AG04450 (cell line): Measurements from ENCODE around the gene DNAJB12. TPM values are rescaled to one million over a fixed set of nuclear protein-coding genes. Genes with fewer than 3 reads are reported as not detected.

Experiments used
- CTCF ChIA-PET: fragments of 300-600, 350-600 bp; formaldehyde crosslinking; extraction: SDS; loops from one replicate; lab custom pipeline; 2022; ENCODE audit warnings: antibody characterized with exemption, inconsistent platforms; lab: Charles Lee
- POLR2A ChIA-PET: fragments of 350-600 bp; formaldehyde crosslinking; extraction: SDS; loops from one replicate; lab custom pipeline; 2021; ENCODE audit warnings: antibody characterized with exemption, inconsistent platforms; lab: Yijun Ruan, JAX
- DNase-seq: peaks from one replicate; pipeline ENCODE4 v3.0.0-alpha.2; 2011; ENCODE audit warnings: low read depth, low spot score
- H3K27ac ChIP-seq: one replicate; pipeline ENCODE4 v1.5.1; 2012; ENCODE audit warnings: low read depth, low read length, control low read depth
- H3K27me3 ChIP-seq: one replicate; pipeline ENCODE4 v1.6.0; 2012; ENCODE audit warnings: low read length; ENCODE audit not compliant: control insufficient read depth, insufficient read depth
- H3K4me3 ChIP-seq: 2 replicates; pipeline ENCODE4 v1.5.1; 2011; ENCODE audit warnings: mild to moderate bottlenecking, low read depth, low read length, control low read depth
- H3K9me3 ChIP-seq: 2 replicates; pipeline ENCODE4 v1.5.1; 2012; ENCODE audit warnings: low read length; ENCODE audit not compliant: control insufficient read depth, insufficient read depth
- polyA plus RNA-seq: library from polyadenylated mRNA; depleted of rRNA; stranded (reverse); fragments of >200 nt; gene quantifications from 2 replicates; pipeline ENCODE4 v1.2.3, GENCODE V29; 2011
- TF ChIP-seq, protein P1 (sequence below): IDR thresholded peaks from 2 replicates; pipeline ENCODE4 v1.5.1; 2011; ENCODE audit warnings: low read depth, low read length, control low read depth, inconsistent platforms

DNAJB12 gene
- polyA plus RNA-seq, 1 experiment = 17.9 TPM

DNA sequence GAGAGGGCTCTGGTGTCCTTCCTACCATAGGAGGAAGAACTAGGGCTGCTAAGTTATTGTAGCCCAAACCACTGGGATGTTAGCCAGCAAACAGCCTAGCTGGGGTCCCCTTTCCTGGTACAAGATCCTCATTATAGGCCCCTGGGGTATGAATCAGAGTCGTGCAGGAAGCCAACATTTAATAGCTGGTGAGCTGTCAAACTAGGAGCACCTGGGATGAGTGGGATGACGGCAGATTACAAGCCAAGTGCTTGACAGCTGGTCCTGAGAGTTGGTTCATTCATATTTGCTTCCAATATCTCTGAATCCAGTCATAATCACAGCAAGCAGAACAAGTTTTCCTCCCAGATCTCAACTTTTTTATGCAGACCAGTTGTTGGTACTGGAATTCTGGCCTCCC is 25.1 kb upstream of the DNAJB12 start:
- ChIA-PET POLR2A (no interaction called here), CTCF (no interaction called here)
- TF ChIP-seq, protein P1, sequence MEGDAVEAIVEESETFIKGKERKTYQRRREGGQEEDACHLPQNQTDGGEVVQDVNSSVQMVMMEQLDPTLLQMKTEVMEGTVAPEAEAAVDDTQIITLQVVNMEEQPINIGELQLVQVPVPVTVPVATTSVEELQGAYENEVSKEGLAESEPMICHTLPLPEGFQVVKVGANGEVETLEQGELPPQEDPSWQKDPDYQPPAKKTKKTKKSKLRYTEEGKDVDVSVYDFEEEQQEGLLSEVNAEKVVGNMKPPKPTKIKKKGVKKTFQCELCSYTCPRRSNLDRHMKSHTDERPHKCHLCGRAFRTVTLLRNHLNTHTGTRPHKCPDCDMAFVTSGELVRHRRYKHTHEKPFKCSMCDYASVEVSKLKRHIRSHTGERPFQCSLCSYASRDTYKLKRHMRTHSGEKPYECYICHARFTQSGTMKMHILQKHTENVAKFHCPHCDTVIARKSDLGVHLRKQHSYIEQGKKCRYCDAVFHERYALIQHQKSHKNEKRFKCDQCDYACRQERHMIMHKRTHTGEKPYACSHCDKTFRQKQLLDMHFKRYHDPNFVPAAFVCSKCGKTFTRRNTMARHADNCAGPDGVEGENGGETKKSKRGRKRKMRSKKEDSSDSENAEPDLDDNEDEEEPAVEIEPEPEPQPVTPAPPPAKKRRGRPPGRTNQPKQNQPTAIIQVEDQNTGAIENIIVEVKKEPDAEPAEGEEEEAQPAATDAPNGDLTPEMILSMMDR = no peak
- Histone ChIP-seq H3K27ac (no peak overlapping the region), H3K9me3 (no peaks in the 10 kb centered on the region), H3K27me3 (no peaks in the 10 kb centered on the region), H3K4me3 (no peak overlapping the region)
- no peak for DNase-seq

DNA sequence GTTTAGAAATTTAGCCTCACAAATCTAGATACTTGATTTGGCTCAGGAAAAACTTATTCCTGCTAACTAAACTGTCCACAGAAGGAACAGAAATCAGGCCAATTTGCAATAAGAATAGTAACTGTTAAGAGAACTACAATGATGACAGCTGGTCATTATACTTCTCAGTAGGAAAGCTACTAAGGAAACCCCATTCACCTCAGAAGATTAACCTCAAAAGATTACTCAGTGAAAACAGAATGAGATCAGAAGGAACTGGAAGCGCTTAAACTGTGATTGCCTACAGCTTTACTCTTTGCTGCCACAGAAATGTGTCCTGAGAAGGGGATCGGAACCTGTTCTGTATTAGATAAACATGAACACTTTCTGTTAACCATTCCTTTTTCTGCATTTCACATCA is 24.3 kb upstream of the DNAJB12 start:
- TF ChIP-seq, protein P1 = no peak
- H3K27ac ChIP-seq = no peak overlapping the region
- no peak overlapping the region for H3K4me3 ChIP-seq
- H3K9me3 ChIP-seq = no peaks in the 10 kb centered on the region
- H3K27me3 ChIP-seq = no peaks in the 10 kb centered on the region
- no peak for DNase-seq
- POLR2A ChIA-PET = no interaction called here
- CTCF ChIA-PET = no interaction called here

DNA sequence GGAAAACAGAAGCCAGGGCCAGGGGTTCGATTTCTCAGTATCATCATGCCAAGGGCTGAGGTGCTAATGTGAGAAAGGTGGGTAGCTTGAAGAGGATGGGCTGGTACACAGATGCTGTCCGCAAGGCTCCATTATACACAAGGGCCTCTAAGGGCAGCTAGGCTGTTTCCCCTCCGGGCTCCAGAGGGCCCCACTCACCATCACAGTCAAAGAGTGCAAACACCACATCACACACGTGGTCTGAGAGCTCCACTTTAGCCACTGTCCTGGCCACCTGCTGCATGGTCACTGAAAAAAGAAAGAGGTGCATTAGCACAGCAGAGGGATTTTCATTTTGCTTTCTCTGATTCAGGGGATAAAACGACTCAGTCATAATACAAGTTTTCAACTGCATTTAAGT is 20.9 kb upstream of the DNAJB12 start:
- TF ChIP-seq, protein P1 = 0 out of 2 replicates have a peak, but pooled peaks have one; percentile 3
- POLR2A ChIA-PET = interaction anchor here (0.6 kb wide), 1 partner anchor 683 kb away, joined by 3 read pairs; no protein-coding TSS in a partner anchor
- CTCF ChIA-PET = interaction anchor here (0.7 to 1.5 kb wide), 3 partner anchors 50 to 500 kb away, joined by 3 to 13 read pairs (median 6); no protein-coding TSS in a partner anchor
- no peaks in the 10 kb centered on the region for H3K9me3 ChIP-seq
- no peak overlapping the region for H3K27ac ChIP-seq
- no peak for DNase-seq
- H3K4me3 ChIP-seq = no peak overlapping the region
- H3K27me3 ChIP-seq = no peaks in the 10 kb centered on the region

DNA sequence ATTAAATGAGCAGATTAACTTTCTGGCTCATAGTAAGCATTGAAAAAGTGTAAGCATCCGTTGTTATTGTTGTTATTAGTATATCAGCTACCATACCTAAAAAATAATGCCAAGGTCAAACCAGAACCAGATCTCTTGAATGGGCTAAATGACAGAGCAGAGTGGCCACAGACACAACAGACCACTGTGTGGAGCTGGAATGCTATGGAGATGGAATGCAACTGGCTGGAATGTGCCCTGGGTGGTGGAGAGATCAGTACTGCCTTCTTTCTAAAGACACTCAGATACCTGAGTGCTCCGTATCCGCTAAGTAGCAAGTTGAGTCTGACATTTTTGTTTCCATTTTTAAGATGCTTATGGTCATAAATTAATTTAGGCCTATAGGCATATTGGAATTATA is 20.5 kb upstream of the DNAJB12 start:
- CTCF ChIA-PET = interaction anchor here (0.6 to 1.5 kb wide), 7 partner anchors 51 to 520 kb away, joined by 3 to 13 read pairs (median 5); no protein-coding TSS in a partner anchor
- TF ChIP-seq, protein P1 = 0 out of 2 replicates have a peak, but pooled peaks have one; percentile 3
- Histone ChIP-seq H3K27ac (no peak overlapping the region), H3K4me3 (no peak overlapping the region), H3K27me3 (no peaks in the 10 kb centered on the region), H3K9me3 (no peaks in the 10 kb centered on the region)
- DNase-seq = no peak
- POLR2A ChIA-PET = interaction anchor here (0.6 kb wide), 1 partner anchor 683 kb away, joined by 3 read pairs; no protein-coding TSS in a partner anchor

DNA sequence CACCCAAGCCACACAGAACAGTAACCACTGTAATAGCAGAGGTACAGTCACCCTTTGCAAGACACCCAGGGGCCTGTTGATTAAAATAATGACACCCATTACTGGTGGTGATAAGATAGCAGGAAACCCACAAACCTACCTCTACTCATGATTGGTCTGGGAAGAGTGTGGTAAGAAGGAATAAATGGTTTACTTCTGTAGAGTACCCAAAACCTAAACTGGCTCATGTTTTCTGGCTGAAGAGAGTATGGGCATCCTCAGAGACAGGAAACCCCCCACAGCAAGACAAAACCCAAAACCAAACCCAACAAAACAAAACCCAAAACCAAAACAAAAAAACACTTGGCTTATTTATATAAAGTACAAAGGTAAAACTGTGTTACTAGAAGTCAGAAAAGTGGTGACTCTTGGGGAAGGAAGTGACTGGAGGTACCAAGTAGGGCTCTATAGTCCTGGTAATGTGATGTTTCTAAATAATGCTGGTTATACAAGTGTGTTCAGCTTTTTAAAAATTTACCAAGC is 15.5 kb upstream of the DNAJB12 start:
- CTCF ChIA-PET = no interaction called here
- Histone ChIP-seq H3K27ac (no peak overlapping the region), H3K9me3 (no peaks in the 10 kb centered on the region), H3K27me3 (no peaks in the 10 kb centered on the region), H3K4me3 (no peak overlapping the region)
- POLR2A ChIA-PET = no interaction called here
- no peak for DNase-seq
- TF ChIP-seq, protein P1 = no peak
